Coronary artery (tissue), 2 donors: ENCODE results near the gene DVL1.
A peak's percentile ranks its signal among the peaks of the same experiment; 100 is the strongest.

Experiments
- DNase-seq: peaks from one replicate; pipeline ENCODE4 v3.0.0-alpha.2; 2017; ENCODE audit warnings: low spot score
- H3K27ac ChIP-seq, 2 donors: fragments of 200-600 bp; sonication (generic); one replicate each; pipeline ENCODE4 v1.5.1; 2016 to 2019
- H3K4me3 ChIP-seq: fragments of 200-600 bp; sonication (generic); 2 replicates; pipeline ENCODE4 v1.5.1; 2016; ENCODE audit warnings: mild to moderate bottlenecking, moderate library complexity
- TF ChIP-seq, protein P1 (sequence below): fragments of 200-600 bp; sonication (generic); IDR thresholded peaks from one replicate; pipeline ENCODE4 v1.5.1; 2019; ENCODE audit warnings: antibody characterized with exemption

DVL1 gene

DNA sequence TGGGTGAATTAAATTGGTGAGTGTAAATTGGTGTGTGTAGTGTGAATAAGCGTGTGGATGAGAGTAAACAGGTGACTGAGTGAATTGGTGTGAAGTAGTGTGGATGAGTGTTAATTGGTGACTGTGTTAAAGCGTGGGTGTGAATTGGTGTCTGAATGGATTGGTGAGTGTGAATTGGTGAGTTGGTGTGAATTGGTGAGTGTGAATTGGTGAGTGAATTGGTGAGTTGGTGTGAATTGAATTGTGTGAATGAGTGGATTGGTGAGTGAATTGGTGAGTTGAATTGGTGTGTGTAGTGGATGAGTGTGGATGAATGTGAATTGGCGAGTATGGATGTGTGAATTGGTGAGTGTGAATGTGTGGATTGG is 17.5 kb upstream of the DVL1 start:
- H3K27ac ChIP-seq, result no peak overlapping the region
- TF ChIP-seq, protein P1, sequence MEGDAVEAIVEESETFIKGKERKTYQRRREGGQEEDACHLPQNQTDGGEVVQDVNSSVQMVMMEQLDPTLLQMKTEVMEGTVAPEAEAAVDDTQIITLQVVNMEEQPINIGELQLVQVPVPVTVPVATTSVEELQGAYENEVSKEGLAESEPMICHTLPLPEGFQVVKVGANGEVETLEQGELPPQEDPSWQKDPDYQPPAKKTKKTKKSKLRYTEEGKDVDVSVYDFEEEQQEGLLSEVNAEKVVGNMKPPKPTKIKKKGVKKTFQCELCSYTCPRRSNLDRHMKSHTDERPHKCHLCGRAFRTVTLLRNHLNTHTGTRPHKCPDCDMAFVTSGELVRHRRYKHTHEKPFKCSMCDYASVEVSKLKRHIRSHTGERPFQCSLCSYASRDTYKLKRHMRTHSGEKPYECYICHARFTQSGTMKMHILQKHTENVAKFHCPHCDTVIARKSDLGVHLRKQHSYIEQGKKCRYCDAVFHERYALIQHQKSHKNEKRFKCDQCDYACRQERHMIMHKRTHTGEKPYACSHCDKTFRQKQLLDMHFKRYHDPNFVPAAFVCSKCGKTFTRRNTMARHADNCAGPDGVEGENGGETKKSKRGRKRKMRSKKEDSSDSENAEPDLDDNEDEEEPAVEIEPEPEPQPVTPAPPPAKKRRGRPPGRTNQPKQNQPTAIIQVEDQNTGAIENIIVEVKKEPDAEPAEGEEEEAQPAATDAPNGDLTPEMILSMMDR, result no peak
- no peak for DNase-seq

GRCh38 chr1:1365875-1366698 is 16.9 kb upstream of the DVL1 start:
- H3K27ac ChIP-seq, result no peak overlapping the region
- no peak overlapping the region for H3K4me3 ChIP-seq
- TF ChIP-seq, protein P1, result no peak
- no peak for DNase-seq

More for the DNA sequence above, 17.5 kb upstream of the DVL1 start:
- H3K4me3 ChIP-seq, result no peak overlapping the region

DNA sequence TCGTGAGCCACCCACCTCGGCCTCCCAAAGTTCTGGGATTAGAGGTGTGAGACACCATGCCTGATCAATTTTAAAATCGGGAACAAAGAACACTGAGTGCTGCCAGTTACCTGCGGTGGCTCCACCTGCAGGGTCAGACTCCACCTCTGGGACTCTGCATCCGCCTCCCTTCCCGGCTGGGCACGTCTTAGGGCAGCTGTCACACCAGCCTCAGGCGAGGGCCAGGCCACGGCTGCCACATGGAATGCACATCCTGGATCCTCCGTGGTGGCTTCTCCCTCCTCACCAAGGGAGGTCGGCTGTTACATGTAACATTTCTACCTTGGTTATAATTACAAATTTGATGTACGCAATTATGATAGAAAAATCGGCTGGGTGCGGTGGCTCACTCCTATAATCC is 15.0 kb upstream of the DVL1 start:
- Histone ChIP-seq H3K27ac (no peak overlapping the region), H3K4me3 (no peak overlapping the region)
- DNase-seq, result no peak
- TF ChIP-seq, protein P1, result no peak

GRCh38 chr1:1361982-1362423 is 12.8 kb upstream of the DVL1 start:
- H3K4me3 ChIP-seq, result no peak overlapping the region
- no peak for DNase-seq

DNA sequence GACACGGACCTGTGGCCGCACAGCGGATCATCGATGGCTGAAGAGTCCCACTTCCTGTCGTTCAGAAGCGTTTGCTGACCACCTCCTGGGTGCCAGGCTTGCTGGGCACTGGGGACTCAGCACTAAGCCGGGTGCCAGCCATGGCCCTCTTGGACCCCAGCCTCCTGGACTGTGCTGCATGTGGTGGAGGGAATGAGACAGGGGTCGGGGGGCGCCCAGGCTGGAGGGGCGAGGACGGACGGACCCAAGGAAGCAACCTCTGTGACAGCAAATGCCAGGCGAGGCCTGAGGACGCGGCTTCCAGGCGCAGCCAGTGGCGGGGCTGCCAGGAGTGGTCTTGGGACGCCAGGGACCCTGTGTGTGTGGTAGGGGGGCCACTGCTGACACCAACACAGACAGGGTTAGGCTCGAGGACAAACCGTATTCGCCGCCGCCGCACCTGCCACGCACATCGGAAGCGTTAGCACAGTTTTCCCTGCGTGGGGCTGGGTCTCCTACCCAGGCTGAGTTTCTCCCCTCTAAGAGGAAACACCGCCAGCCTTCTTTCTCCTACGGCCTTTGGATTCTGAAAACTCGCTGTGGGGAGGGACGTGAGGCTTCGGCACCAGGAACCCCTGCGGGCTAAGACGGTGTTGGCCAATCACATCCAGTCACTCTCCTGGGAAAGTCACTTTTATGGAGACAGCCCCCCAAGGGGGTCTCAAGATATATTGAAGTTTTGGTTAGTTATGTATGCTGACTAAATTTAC is 12.2 kb upstream of the DVL1 start:
- H3K4me3 ChIP-seq, result no peak overlapping the region
- DNase-seq, result no peak
- peak overlapping the region in 1 of 2 donors; percentile 95 for H3K27ac ChIP-seq
- TF ChIP-seq, protein P1, result no peak

More at GRCh38 chr1:1361982-1362423, 12.8 kb upstream of the DVL1 start:
- TF ChIP-seq, protein P1, result no peak
- H3K27ac ChIP-seq, result peak overlapping the region in 1 of 2 donors; percentile 95

DNA sequence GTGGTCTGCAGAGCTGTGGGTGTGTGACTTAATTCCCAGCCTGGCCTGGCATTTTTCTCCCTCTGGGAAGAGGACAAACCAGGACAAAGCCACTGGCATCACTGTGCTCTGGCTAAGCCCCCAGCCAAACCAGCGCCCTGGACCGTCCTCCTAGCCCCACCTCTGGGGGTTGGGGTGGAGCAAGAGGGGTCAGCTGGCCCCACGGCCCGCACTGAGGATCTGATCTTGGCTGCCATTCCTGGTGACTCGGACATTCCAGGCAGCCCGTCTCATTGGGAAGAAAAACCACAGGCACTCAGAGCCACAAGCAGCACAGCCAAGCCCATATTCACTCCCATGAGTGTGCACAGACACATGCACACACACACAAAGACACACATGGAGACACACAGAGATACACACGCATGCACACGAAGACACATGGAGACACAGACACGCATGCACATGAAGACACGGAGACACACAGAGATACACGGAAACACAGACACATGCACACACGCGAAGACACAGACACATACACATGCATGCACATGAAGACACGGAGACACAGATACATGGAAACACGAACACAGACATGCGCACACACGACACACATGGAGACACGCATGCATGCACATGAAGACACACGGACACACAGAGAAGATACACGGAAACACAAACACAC is 11.4 kb upstream of the DVL1 start:
- peak; percentile 90 for DNase-seq
- H3K4me3 ChIP-seq, result peak overlapping the region; percentile 25
- TF ChIP-seq, protein P1, result no peak
- H3K27ac ChIP-seq, result peak overlapping the region; percentile 81 to 95
